Kidney (tissue), 14 donors: ENCODE results near the gene RASA3. TPM values are rescaled to one million over a fixed set of nuclear protein-coding genes. Genes with fewer than 3 reads are reported as not detected.

Experiments
- DNase-seq, 5 donors: peaks; one replicate each; pipeline ENCODE4 v3.0.0-alpha.2; 2013 to 2020
- FAIRE-seq: peaks from 2 replicates; lab custom pipeline; 2012; peaks lifted over from hg19 to GRCh38; lab: Jason Lieb, UNC
- H3K27ac ChIP-seq, 2 donors: one replicate each; pipeline ENCODE4 v1.7.0; 2013; ENCODE audit warnings: low read depth in 2 of 2, low read length in 2 of 2, inconsistent platforms in 1 of 2
- H3K27me3 ChIP-seq: one replicate; pipeline ENCODE4 v1.7.1; 2013; ENCODE audit warnings: low read length, inconsistent platforms; ENCODE audit not compliant: control insufficient read depth, insufficient read depth
- H3K36me3 ChIP-seq, 3 donors: one replicate each; pipeline versions ENCODE4 v1.7.0 to v1.7.1; 2013; ENCODE audit warnings: low read length in 3 of 3, control low read depth in 1 of 3, inconsistent platforms in 1 of 3; ENCODE audit not compliant: insufficient read depth in 3 of 3, control insufficient read depth in 2 of 3
- H3K4me1 ChIP-seq, 3 donors: one replicate each; pipeline versions ENCODE4 v1.7.0 to v1.7.1; 2013; ENCODE audit warnings: low read length in 3 of 3, inconsistent platforms in 1 of 3, low read depth in 1 of 3; ENCODE audit not compliant: control insufficient read depth in 2 of 3, insufficient read depth in 2 of 3
- H3K4me3 ChIP-seq, 3 donors: one replicate each; pipeline versions ENCODE4 v1.7.0 to v1.8.1; 2013; ENCODE audit warnings: low read length in 3 of 3, control low read depth in 1 of 3, inconsistent platforms in 1 of 3
- H3K9ac ChIP-seq, 3 donors: one replicate each; pipeline versions ENCODE4 v1.7.0 to v1.7.1; 2013; ENCODE audit warnings: low read length in 3 of 3, control low read depth in 1 of 3, inconsistent platforms in 1 of 3
- H3K9me3 ChIP-seq, 3 donors: one replicate each; pipeline versions ENCODE4 v1.7.0 to v1.7.1; 2013; ENCODE audit warnings: low read length in 3 of 3, control low read depth in 1 of 3, inconsistent platforms in 1 of 3; ENCODE audit not compliant: control insufficient read depth in 2 of 3, insufficient read depth in 1 of 3
- CTCF ChIP-seq: IDR thresholded peaks from 3 replicates; pipeline ENCODE4 v1.5.1; 2012; ENCODE audit warnings: mild to moderate bottlenecking, moderate library complexity, borderline replicate concordance; ENCODE audit not compliant: insufficient read depth; ENCODE audit errors: extremely low read depth
- intact Hi-C: fragments of 100-400 bp; cut with DNase I; formaldehyde crosslinking; loops from one replicate; pipeline ENCODE4 v1.11.1; 2022
- polyA plus RNA-seq: library from polyadenylated mRNA; stranded (reverse); fragments of 350-450 nt; fragmentation: Illumina TruSeq; extraction: RNeasy Lipid Tissue Mini Kit (QIAGEN cat#74804); gene quantifications from one replicate; pipeline ENCODE4 v1.2.3, GENCODE V29; 2014; ENCODE audit warnings: low read depth, low replicate concordance; ENCODE audit not compliant: insufficient read depth
- total RNA-seq: library from RNA; stranded (reverse); fragmentation: NEBNext Ultra II Directional; extraction: Animal tissue kit (Norgen Biotek cat#: 25700); gene quantifications from one replicate; pipeline ENCODE4 v1.2.1, GENCODE V29; 2021
- donor health status: control.
- donor health status: control.
- donor health status: control.
- donor health status: control.
- donor health status: control.
- donor health status: DM: yes; HTN: yes; CAD: no.
- donor health status: Normal renal cell carcinoma (clear cell type).

The RASA3 gene
- total and polyA plus RNA-seq, 2 donors from 2014 or later, result 4.2 to 28.8 TPM

- H3K27ac ChIP-seq, result no peak overlapping the region
- intact Hi-C loops, result no loop called here
- FAIRE-seq, result no peak
- no peak overlapping the region for H3K4me3 ChIP-seq
- H3K27me3 ChIP-seq, result no peaks in the 10 kb centered on the region
- H3K36me3 ChIP-seq, result peaks cover 0 to 4% (median 0%) of the 10 kb centered on the region in 3 donors
- DNase-seq, result peak; percentile 67 to 84 (median 79)
- H3K9ac ChIP-seq, result no peak overlapping the region
- no peak for TF ChIP-seq CTCF
- H3K9me3 ChIP-seq, result peaks cover 0 to 2% (median 0%) of the 10 kb centered on the region in 3 donors
- peaks cover 0 to 5% (median 4%) of the 10 kb centered on the region in 3 donors for H3K4me1 ChIP-seq
Observed at GRCh38 chr13:114143806-114144605, 11.6 kb upstream of the RASA3 start.

GRCh38 chr13:114142640-114143490, 10.4 kb upstream of the RASA3 start:
- Histone ChIP-seq H3K27me3 (no peaks in the 10 kb centered on the region), H3K9ac (no peak overlapping the region), H3K4me3 (no peak overlapping the region), H3K27ac (no peak overlapping the region), H3K36me3 (peaks cover 0 to 4% (median 0%) of the 10 kb centered on the region in 3 donors), H3K9me3 (peaks cover 0 to 2% (median 0%) of the 10 kb centered on the region in 3 donors), H3K4me1 (peaks cover 0 to 5% (median 4%) of the 10 kb centered on the region in 3 donors)
- intact Hi-C loops, result no loop called here
- DNase-seq, result peak; percentile 58 to 84 (median 66)
- no peak for TF ChIP-seq CTCF
- FAIRE-seq, result no peak

GRCh38 chr13:114142137-114142550, 9.7 kb upstream of the RASA3 start:
- Histone ChIP-seq H3K9ac (no peak overlapping the region), H3K4me1 (peaks cover 0 to 5% (median 4%) of the 10 kb centered on the region in 3 donors), H3K27ac (no peak overlapping the region), H3K27me3 (no peaks in the 10 kb centered on the region), H3K4me3 (peak overlapping the region in 1 of 3 donors; percentile 17), H3K9me3 (peaks cover 0 to 2% (median 0%) of the 10 kb centered on the region in 3 donors), H3K36me3 (peaks cover 0 to 4% (median 0%) of the 10 kb centered on the region in 3 donors)
- no peak for FAIRE-seq
- intact Hi-C loops, result no loop called here
- peak in 1 of 5 donors; percentile 38 for DNase-seq
- TF ChIP-seq CTCF, result no peak
